HG03571 (cell line): Measurements from ENCODE around the gene TXNRD1.
"Not testable (repeated sequence)": the region's sequence is repeated elsewhere in the genome, so short reads cannot be mapped to it uniquely, and the experiment has no call there.

Experiments
- ATAC-seq: cut with Tn5 transposase; IDR thresholded peaks from one replicate; pipeline ENCODE4 v1.9.1; 2021; ENCODE audit not compliant: unreplicated experiment

Gene TXNRD1

GRCh38 chr12:104279164-104279563, 63.6 kb downstream of the TXNRD1 start:
- no peak for ATAC-seq

DNA sequence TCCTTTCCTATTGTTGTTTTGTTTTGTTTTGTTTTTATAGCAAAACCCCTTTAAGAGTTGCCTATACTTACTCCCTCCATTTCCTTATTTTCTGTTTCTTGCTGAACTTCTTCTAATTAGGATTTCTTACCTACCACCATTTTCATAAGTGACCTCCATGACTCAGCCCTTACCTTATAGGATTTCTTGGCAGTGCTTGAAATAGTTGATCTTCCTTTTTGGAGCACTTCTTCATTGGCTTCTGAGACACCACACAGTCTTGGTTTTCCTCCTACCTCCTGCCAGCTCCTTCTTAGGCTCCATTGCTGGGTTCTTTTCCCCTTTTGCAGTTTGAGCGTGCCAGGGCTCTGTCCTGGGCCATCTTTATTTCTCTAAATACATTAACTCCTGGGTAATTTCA, 64.5 kb downstream of the TXNRD1 start:
- ATAC-seq: no peak

- ATAC-seq: no peak
These were observed 65.3 kb downstream of the TXNRD1 start for GRCh38 chr12:104280717-104281458.

DNA sequence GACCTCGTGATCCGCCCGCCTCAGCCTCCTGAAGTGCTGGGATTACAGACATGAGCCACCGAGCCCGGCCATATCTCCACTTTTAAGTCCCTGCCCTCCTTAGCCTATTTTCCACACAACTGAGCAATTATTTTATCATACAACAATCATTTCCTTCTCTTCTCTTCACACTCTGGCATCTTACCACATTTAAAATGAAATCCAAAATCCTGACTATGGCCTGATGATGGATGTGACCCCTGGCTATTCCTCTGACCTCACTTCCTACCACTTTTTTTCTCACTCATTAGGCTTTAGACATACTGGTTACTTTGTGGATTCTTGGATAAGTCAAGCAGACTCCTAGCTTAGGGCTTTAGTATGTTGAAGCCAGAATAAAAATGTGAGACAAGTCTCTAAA, 66.1 kb downstream of the TXNRD1 start:
- no peak for ATAC-seq

GRCh38 chr12:104282109-104282508, 66.5 kb downstream of the TXNRD1 start:
- no peak for ATAC-seq

DNA sequence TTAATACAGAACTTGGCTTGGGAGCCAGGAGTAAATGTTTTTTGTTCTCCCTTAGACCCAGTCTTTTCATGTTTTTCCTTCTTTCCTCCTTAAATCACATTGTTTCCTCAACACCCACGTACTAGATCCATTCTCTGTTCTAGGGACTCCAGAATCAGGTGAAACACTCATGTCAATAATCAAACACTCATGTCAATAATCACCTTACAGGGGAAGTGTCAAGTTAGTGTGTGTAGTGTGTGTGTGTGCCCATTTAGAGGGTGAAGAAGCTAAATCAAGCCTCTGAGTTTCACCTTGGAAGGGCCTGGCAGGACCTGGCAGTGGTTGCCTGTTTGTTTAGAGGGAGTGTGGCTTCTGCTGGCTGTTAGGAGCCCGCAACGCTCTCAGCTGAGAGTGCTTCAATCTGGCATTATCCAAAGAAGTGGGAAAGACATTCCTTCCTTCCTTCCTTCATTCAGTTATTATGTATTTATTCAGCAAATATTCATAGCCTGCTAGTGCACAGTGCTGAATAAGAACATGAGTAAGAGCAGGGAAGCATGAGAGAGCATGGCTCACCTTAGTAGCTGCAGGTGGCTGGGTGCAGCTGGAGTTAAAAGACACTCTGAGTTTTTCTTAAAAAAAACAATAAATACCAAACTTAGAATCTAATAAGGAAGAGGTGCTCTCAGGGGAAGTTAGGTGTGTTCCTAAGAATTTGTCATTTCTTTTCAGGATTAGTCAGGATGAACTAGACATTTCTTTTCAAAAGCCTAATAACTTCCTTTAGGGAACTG, 70.3 kb downstream of the TXNRD1 start:
- ATAC-seq: no peak

- peak; percentile 87 for ATAC-seq
These were observed 71.2 kb downstream of the TXNRD1 start for GRCh38 chr12:104286516-104287482.

DNA sequence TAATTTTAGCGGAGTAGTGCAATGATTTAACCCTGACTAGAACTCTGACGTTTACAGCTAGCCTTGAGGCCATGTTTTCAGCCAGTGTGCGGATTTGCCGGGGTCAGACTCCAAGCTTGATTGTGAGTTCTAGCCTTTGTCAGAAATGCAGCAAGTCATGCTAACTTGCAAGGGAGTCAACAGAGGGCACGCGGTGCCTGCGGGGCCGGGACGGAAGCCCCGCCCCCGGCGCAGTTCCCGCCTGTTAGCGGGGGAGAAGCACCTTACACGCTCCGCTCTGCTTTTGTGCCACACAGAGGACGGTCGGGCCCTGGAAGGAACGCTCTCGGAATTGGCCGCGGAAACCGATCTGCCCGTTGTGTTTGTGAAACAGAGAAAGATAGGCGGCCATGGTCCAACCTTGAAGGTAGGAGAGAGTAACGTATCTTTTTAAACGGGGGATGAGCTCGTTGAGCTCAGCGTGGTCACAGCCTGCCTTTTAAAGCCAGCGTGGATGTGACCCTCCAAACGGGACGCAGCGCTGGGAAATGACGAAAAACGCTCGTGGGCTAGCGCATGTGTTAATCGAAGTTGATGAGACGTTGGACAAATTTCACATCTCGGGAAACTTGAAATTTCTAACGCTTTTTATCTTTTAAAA, 73.2 kb downstream of the TXNRD1 start:
- peak; percentile 57 for ATAC-seq

DNA sequence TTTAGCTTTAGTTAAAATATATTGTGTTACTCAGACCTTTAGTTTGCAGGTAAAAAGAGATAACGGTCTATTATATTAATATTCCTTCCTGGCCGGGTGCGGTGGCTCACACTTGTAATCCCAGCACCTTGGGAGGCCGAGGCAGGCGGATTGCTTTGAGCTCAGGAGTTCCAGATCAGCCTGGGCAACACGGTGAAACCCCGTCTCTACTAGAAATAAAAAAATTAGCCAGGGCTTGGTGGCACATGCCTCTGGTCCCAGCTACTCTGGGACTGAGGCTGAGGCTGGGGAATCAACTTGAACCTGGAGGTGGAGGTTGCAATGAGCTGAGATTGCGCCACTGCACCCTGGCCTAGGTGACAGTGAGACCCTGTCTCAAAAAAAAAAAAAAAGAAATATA, 74.7 kb downstream of the TXNRD1 start:
- no peak for ATAC-seq

DNA sequence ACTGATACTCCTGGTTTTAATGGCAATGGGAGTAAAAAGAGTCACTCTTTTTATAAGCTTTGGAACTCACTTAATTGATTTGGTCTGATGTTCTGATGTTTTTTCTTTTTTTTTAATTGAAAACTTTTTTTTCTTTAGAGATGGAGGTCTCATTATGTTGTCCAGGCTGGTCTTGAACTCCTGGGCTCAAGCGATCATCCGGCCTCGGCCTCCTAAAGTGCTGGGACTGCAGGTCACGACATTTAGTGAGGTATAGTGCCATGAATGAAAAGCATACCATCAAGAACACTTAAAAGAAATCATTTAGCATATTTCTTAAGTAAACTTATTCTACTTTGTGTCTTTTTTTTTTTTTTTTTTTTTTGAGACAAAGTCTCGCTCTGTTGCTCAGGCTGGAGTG, 75.3 kb downstream of the TXNRD1 start:
- no peak for ATAC-seq

GRCh38 chr12:104291867-104292524, 76.4 kb downstream of the TXNRD1 start:
- ATAC-seq: no peak

DNA sequence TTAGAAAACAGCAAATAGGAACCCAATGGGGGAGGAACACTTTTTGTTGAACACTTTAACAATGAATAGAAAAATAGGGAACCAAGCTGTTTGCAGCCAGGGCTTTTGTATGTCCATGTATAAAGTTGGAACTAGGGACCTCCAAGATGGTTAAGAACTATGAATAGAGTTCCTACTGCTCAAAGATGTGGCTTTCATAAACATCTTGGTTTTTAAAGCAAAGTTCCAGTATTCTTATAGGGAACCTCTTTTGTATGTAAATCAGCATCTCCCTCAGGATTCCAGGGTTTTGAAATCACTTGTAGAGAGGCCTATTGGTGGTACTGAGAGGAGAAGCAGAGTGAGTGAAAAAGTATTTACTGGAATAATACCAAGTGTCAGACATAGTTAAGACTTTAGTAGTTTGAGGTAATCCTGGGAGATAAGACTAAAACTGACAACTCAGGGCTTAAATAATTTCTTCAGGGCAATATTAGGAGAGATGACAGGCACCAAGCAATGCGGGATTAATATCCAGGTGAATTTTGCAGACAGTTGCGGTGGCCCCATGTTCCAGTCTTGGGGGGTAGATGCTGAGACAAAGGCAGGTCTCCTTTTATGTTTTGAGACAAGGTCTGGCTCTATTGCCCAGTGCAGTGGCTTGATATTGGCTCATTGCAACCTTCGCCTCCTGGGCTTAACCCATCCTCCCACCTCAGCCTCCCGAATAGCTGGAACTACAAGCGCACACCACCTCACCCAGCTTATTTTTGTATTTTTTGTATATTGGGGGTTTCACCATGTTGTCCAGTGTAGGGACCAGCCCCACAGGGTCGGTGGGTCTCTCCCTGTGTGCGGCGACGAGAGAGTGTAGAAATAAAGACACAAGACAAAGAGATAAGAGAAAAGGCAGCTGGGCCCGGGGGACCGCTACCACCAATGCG, 77.6 kb downstream of the TXNRD1 start:
- ATAC-seq: no peak

GRCh38 chr12:104294158-104294859, 78.7 kb downstream of the TXNRD1 start:
- not testable (repeated sequence) for ATAC-seq

DNA sequence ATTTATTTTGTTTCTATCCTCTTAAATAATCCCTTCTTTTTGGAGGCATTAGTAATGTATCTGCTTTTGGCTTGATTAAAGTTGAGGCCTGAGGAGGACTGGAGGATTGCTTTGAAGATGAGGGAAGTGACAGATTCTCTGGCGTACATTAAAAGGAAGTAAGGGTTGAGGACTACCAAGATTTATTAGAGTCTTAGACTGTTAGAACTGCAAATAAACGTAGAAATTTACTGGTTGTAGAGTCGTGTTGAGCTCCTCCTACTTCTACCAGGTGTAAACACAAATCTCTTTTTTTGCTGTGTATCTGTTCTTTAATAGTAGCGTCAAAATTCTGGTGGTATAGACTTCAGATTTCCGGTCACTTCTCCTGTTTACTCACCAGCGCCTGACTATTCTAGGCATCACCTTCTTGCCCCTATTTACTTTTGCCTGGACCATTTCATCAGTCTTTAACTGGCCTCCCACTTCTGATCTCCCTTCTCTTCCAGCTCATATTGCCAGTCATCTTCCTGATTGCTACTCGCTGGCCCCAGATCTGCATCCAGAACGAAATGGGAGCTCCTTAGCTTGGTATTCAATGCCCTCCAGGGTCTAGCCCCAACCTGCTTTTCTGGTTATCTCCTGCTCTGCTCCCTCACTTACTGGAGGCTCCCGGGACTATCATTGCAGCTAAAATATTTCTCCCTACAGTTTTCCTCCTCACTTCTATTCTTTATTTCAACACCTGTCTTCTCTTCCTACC, 79.5 kb downstream of the TXNRD1 start:
- no peak for ATAC-seq

DNA sequence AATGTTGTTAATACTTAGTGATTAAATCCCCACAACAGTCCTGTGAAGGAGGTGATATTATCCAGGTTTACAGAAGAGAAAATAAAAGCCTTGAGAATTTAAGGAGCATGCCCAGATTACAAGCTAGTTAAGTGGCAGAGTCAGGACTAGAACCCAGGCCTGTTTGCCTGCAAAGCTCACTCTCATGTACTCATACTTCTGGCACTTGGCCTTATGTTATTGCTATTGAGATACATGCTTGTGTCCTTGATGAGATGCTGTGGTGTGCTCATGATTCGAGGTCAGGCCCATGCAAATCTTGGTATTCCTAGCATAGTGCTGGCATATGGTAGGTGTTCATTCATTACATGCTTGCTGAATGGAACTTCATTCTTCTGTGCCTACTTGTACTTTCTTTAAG, 80.4 kb downstream of the TXNRD1 start:
- ATAC-seq: no peak

DNA sequence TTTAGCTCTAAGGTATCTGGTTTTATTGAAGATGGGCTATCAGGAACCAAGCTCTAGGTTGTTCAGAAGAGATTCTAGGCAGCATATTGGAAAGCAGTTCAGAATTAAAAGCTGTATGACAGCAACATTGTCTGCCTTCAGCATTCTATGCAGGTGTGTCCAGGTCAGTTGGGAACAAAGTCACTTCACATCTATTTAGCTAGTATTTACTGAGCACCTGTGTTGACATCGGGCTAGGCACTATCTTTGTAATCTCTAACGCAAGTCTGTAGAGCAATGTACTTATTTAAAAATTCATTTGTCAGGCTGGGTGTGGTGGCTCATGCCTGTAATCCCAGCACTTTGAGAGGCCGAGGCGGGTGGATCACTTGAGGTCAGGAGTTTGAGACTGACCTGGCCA, 81.1 kb downstream of the TXNRD1 start:
- ATAC-seq: no peak

DNA sequence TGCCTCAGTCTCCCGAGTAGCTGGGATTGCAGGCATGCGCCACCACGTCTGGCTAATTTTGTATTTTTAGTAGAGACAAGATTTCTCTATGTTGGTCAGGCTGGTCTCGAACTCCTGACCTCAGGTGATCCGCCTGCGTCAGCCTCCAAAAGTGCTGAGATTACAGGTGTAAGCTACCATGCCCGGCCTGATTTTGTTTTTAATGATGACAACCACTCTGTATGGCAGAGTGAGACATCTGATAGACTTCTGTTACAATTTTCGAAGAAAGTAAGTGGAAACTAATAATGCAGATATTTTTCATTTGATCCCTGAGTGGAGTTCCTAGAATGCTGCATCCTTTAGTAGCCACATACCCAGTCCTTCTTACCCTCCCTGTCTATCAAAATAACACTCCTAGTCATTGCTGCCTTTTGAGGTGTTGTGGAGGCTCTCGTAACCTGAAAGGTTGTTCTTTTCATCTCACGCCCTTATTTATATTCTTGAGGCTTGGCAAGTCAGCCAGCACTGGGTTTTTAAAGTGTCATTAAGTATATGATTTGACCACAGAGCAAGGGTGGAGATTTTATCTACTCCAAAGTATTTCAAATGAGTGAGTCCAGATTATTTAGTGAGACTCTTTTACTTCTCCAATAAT, 82.0 kb downstream of the TXNRD1 start:
- ATAC-seq: no peak
